DMS 273 treated with DMSO at 0.1 percent for 48 hours (cell line): ENCODE measurements around the gene C5orf63.
"Not testable (repeated sequence)": the region's sequence is repeated elsewhere in the genome, so short reads cannot be mapped to it uniquely, and the experiment has no call there.

Experiments
- DNase-seq: peaks from one replicate; lab custom pipeline; 2025; lab: John Stamatoyannopoulos, UW

C5orf63 gene

DNA sequence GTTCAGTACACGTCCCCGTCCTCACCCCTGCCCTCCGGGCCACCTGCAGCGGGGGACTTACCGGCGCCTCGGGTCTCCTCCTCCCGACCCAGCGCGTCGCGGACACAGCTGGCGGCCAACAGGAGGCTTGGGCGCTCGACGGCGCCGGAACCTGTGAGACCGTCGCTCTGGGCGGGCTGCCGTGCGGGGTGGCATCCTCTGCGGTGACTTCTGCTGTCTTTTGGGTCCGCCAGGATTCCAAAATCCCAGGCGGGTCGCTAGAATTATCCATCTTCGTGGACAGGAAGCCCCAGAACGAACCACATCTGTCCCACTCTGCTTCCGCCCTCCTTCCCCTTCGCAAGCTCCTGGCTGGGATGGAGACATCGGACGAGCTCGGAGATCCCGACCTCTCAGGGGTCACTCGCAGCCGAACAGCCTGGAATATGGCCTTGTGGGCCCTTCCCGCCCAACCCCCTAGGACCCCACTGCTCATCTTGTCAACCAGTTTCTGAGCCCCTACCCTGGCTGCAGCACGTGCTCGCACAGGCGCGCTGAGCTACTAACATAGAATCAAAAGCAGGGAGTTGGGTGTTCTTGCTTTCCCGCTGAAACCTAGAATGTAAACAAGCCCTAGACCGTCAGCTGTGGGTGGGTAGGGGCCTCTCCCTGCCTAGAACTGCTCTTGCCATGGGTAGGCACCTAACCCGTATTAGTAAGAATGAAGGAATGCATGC, 42.0 kb downstream of the C5orf63 start:
- DNase-seq: no peak

DNA sequence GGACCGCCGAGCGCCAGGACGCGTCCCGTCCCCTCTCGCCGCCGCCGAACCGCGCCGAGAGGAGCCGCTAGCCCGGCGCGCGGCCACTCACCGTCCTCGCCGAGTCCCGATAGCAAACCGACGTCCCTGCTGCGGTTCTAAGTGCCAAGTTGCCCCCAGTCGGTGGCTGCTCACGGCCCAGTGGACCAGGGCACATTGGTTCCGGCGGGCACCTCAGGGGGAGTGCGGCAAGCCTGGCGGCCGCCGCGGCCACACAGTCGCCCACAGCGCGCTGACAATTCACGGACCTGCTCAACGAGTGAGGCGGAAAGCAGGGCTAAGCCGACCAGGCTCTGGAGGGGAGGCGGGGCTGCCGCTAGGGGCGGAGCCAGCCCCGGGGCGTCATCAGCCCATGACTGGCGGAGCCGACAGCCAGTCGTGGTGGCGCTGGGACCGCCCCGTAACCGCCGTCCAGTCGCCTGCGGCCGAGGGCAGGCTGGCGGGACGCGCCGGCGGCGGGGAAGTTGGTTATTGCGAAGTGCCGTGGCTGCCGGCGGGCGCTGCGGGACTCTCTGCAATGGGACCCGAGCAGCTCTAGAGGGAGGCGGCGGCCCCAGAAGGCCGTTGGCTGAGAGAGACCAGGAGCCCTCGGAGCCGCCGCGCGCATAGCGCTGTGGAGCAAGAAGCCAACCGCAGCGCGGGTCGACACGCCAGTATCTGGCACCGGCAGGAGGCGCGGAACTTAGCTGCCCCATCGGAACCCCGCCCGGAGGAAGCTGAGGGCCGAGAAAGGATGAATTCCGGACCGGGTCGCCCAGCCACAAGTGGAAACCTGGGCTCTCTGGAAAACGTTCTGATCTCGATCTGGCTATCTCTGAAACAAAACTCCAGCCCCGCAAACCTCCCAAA, 42.8 kb downstream of the C5orf63 start, which contains the start of gene MARCHF3:
Gene MARCHF3 (minus strand): TSS at position 300 of the 888 bp plus-strand sequence. CDS start 112,387 bp downstream, outside the sequence.
- DNase-seq: peak; percentile 89

DNA sequence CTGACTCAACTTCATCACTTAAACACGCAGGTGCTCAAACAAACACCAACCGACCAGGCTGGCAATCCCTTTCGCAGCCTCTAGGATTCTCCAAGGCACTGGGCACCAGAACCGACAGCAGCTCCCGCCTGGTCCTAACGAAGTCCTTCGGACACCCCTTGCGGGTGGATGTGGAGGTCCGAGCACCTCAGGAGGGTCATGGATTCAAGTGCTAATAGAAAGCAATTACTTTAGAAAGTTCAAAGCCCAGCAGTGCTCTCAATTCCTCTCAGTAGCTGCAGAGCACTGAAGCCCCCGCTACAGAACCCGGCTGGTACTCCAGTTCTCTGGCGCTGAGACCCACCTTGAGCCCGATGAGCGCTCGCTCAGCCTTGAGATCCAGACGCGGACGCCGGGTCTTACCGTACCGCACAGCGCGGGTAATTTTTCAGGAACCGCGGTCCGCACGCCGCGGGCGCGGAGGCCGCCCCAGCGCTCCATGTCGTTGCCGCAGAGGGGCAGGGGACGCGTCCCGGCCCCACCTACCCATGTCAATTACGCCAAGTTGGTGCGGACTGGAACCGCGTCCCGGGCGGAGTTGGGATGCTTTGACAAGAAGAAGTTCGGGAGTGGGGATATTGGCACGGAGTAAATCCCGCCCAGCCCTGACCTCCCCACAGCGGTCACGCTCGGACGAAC, 43.6 kb downstream of the C5orf63 start:
- peak; percentile 57 for DNase-seq

DNA sequence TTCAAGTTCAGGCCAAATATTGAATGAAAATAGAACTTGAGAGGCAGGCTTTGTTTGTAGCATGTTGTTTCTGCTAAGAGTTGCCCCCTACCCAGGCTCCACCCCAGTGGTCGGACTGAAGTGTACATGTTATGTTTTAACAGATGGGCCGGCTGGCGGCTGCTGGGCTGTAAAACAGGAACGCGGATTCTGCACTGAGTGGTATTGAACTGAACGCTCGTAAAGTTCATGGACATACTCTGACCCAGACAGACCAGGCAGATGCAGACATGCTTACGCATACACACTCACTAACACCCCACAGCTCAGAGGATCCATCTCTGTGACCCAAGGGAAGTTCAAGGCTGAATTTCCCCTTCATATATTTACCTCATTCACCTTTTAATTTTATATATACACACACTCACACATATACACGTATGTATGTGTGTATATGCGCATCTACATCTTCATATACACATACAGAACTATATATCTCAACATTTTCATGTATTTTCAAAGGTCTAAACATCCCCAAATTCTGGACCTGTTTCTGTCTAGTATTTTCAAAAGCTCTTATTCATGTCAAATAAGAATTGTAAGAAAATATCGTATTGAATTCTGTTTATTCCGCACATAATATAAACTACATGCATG, 44.4 kb downstream of the C5orf63 start:
- peak; percentile 61 for DNase-seq

DNA sequence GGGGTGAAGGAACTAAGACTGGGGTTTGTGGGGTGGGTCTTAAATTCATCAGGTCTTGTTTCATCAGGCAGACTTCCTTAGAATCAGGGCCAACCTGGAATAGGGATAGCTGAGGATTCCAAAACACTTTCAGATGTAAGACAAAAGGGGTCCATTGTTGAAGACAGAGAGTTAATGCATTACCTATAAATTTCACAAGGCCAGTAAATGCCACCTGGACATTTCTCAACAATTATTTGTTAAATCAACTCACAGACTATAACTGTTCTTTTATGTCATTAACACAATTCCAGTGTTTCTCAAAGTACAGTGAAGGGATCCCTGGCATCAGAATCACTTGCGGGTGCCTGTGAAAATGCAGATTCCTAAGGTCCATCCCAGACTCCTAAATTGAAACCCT, 45.8 kb downstream of the C5orf63 start:
- DNase-seq: no peak

DNA sequence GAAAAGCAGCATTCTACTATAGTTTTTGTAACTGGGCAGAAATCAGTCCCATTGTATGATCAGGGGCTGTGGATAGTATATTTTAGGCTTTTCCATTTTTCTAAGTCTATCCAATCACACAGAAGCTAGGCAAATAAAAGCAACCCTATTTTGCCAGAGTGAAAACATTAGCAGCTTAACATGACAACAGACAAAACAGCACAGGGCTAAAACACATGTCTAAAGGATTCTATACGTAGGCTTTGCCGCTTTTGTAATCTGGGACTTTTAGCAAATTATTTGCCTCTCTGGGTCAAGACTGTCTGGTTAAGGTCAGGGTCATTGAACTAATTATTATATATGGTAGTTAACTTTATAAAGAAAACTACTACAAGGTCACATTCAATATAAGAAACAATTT, 47.1 kb downstream of the C5orf63 start:
- no peak for DNase-seq

DNA sequence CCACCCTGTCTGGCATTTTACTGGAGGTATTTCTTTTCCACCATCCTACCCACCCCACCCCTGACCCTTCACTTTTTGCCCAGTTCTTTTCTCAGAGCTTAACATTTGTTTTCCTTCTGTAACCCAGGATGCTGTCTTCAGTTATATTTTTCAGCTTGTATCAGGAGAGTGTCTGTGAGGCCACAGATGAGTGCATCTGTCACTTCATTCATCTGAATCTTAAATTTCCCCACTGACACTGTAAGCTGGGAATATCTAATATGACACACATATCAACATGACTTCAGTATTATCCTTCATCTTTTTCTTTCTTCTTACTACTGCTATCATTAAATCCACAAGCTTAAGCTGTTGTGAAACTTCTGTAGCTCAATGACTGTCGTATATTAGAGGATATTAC, 47.8 kb downstream of the C5orf63 start:
- no peak for DNase-seq

DNA sequence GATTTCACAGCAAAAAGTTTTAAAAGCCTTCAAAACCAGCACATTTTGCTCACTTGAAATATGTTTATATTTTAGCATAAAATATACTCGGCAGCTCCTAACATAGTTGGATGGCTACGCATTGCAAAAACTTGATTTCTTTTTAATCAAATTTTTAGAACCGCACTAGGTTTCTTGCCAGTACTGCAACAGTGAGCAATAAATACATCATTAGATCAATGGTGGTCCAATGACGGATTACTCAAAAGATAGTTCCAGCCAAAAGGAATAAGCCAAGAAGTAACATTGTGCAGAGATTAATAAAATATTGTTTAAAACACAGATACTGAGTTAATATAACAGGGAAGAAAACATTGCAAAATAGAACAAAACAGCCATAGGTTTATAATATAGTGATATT, 48.5 kb downstream of the C5orf63 start:
- DNase-seq: no peak

DNA sequence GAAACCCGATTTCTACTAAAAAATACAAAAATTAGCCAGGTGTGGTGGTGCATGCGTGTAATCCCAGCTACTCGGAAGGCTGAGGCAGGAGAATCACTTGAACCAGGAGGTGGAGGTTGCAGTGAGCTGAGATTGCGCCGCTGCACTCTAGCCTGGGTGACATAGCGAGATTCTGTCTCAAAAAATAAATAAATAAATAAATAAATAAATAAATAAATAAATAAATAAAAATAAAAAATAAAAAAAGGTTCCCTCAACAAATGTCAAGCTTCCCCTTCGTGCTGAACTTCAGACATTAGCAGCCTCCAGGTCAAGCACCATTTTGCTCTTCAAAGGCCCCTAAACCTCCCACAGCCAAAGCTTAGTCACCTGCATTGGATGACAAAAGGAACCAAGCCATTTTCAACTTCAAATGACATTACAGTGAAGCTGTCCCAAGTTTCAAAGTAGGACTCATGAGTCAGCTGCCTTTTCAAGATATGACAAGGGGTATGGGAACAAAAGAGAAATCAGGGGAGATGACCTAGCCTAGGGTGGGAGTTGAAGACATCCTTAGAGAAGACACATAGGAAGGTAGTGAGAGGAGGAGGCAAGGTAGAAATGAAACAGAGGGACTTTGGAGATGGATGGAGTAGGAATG, 49.6 kb downstream of the C5orf63 start:
- DNase-seq: not testable (repeated sequence)

DNA sequence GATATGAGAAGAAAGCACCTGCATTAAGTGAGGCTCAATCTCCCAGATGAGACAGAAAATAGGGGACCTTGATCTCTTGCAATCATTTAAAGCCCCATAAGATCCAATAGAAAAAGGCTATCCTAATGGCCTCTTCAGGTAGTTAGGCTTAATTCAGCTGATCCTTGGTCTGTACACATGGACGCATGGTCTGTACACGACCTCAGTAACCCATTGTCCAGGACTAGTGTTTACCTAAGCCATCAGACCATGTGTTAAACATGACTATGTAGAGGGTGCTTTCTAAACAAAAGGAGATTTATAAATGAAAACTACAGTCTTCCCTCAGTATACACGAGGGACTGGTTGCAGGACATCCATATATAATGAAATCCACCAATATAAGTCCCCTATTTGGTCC, 50.5 kb downstream of the C5orf63 start:
- no peak for DNase-seq

DNA sequence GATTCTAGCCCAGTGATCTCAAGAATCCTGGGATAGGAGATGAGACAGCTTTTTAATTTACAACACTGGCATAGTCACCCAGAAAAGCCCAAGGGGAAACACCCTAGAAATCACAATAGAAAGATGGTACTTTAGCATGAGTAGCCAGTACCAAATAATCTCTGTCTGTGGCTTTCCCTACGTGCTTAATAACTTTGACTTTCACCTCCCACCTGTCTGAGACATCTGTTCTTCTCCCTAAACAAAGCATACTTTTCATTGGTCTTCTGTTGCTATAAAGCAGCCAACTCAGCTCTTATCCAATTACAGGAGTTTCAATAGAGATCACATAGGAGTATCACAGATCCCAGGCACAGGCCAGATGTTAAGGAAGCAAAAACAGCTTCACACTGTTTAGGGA, 53.4 kb downstream of the C5orf63 start:
- DNase-seq: peak; percentile 83

DNA sequence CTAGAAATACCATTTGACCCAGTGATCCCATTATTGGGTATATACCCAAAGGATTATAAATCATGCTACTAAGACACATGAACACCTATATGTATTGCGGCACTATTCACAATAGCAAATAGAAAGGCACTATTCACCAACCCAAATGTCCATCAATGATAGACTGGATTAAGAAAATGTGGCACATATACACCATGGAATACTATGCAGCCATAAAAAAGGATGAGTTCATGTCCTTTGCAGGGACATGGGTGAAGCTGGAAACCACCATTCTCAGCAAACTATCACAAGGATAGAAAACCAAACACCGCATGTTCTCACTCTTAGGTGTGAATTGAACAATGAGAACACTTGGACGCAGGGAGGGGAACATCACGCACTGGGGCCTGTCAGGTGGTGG, 56.6 kb downstream of the C5orf63 start:
- DNase-seq: not testable (repeated sequence)

DNA sequence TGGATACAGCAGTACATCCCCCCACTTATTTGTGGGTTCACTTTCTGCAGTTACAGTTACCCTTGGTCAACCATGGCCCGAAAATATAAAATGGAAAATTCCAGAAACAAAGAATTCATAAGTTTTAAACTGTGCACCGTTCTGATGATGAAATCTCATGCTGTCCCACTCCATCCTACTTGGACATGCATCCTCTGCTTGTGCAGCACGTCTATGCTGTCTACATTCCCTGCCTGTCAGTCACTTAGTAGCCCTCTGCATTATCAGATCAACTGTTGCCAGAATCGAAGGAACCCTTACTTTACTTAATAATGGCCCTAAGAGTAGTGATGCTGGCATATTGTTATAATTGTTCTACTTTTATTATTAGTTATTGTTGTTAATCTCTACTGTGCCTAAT, 57.6 kb downstream of the C5orf63 start:
- DNase-seq: no peak

DNA sequence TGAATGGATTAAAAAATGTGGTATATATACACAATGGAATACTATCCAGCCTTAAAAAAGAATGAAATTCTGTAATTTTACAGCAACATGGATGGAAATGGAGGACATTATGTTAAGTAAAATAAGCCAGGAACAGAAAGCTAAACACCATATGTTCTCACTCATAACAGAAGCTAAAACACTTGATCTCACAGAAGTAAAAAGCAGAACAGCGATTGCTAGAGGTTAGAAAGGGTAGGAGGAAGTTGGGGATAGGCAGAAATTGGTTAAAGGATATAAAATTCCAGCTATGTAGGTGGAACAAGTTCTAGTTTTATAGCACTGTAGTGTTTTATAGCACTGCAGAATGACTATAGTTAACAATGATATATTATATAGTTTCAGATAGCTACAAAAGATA, 58.7 kb downstream of the C5orf63 start:
- DNase-seq: no peak

DNA sequence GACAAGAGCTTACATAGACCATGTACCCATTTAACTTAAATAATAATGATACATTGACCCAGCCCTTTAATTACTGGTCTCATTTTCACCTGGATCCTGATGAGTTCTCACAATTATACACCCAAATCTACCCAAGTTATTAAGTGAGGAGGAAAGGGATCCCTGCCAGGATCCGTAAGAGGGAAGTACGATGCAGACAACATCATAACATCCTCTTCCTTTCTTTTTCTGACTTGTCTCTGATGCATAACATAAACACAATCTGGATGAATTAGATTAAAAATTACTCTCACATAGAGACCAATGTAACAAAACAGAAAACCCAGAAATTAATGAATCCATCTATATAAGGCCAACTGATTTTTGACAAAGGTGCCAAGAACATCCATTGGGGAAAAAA, 59.9 kb downstream of the C5orf63 start:
- no peak for DNase-seq

DNA sequence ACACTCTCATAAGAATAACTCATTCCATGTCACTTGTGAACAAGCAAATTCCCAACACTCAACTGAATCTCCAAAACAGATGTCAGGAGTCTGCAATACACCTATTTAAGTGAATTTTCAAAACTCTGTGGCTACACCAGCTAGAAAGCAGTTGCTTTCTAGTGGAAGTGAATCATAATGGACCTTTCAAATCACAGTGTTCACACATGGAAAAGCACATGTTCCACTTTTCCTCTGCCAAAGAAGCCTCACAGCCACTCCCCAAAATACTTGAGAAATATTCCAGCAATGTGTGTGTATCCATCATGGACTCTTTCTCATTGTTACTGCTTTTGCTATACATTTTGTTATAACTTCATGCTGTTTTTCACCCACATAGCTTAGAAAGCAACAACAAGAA, 60.4 kb downstream of the C5orf63 start:
- no peak for DNase-seq

DNA sequence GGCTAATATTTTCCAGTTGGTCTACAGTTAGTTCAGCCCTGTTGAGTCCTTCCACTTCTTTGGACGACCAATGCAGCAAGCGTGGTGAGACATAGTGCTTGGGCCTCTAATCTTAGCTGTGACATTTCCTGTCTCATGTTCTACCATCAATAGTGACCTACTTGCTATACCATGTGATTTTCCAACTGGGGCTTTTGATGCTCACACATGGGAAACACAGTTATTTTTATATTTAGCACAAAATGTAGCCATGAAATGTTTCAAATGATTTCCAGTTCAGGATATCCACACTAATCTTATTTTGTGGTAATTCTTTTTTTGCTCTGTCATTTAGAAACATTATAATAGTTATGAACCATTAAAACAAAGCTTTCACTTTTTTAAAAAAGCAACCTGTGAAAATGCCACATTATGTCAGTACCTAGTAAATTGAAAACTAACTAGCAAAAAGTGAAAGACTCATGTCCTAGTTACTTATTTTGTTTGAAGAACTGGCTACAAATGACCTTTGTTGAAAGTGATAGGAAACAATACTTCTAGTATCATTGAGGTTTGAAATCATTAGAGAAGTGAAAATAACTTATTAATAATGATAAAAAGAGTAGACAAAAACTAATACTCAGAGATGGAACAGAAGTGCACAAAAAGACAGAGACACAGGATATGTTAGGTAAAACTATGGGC, 61.2 kb downstream of the C5orf63 start:
- DNase-seq: no peak

DNA sequence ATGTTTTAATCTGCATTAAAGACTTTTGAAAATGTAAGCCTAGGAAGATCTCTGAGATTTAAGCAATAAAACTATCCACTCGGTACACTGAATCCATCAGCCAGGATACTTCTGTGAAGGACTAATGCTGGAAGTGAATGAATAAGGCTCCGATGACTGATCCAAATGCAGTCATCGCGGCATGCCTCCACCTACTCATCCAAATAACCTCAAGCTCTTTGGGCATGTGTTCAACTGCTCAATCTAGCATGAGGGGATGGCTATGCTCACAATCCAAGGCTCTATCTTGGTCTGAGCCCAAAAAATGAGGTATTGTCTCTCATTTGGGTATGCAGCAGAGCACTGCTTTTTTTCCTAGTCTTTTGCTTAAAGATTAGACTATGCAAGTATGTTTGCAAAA, 62.1 kb downstream of the C5orf63 start:
- no peak for DNase-seq

DNA sequence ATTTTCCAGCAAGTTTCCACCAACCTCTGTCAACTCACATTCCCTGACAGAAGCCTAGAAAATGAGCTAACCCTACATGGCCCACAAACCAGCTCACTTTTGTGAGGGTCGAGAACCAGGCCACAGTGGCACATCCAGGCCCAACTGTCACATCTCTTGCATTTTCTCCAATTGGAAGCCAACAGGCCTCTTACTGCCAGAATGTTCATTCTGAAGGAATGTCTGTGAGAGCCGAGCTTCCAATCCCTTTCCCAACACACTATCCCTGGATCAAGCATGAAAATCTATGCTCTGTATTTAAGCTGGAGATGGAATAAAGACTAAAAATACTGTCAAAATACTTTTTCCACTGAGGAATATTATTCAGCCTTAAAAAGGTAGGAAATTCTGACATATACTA, 62.9 kb downstream of the C5orf63 start:
- DNase-seq: no peak

DNA sequence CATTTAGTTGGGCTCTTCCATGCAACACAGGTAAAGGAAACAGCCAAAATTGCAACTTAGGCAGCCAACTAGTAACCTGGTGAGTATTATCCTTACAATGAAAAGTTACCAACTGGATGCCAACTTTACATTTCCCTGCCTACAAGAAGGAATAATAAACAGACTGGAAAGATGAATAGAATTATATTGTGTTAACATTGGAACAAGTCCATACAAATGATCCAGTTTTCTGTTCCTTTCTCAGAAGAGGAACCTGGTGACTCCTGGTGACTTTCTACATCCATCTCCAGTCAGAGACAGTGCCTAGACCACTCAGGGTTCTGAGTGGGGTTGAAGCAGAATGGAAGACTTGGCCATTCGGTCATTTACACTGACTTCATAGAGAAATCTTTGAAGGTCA, 63.5 kb downstream of the C5orf63 start:
- no peak for DNase-seq

DNA sequence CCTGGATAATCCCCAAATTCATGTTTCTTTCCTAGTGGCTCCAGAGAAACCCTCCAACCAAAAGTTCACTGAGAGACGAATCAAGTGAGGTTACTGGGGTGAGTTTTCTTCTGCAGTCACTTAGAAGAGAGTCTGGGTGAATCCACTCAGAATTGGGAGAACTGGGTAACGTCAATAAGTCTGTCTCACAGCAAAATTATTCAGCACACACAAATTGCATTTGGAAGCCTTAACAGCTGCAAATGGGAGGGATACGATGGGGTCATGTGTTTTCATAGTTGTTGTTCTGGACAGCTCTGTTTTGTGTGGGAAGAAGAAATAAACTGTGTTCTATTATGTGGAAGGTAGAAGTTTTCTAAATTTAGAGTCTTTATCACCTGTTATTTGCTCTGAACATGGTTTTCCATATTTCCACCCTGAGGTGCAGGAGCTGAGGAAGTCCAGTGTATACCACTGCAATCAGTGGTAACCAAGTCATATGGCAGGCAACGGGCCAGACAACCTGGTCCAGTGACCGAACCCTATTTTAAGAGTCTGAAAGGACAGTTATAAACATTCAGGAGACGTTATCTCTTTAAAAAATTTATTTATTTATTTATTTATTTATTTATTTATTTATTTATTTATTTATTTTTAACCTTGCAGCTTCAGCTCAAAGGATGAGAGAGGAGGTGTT, 64.9 kb downstream of the C5orf63 start:
- no peak for DNase-seq
